T-helper 2 cell treated with Interferon-gamma antibody and Interleukin-4, amounts not matched to agents 100 ng/mL and 5 ng/mL, for 36 hours (primary cell): ENCODE data around the gene HLA-DOA. TPM values are rescaled to one million over a fixed set of nuclear protein-coding genes. Genes with fewer than 3 reads are reported as not detected.

Source experiments
- intact Hi-C: fragments of 100-400 bp; cut with micrococcal nuclease; formaldehyde crosslinking; loops from one replicate; pipeline ENCODE4 v1.15.1; 2023
- total RNA-seq: library from RNA; stranded (reverse); gene quantifications from 2 replicates; pipeline ENCODE4 v1.2.3, GENCODE V29; 2022

HLA-DOA gene
- total RNA-seq, 1 donor from 2014 or later, result 1.7 TPM

DNA sequence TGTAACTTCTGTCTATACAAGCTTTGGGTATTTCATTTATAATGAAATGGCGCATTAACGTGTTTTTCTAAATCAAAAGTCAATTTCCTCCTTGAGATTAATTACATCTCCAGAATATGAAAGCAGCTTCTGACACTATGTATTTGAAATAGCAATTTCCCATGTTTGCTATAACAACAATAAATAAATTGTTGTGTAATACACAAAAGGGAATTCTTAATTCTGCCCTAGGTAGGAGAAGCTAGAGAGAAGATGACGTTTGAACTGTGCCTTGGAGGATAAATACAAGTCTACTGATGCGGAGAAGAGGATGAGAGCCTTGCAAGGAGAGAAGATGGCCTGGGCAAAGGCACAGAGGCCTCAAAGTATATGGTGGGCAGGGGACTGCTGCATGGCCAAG lies 7.6 kb upstream of the HLA-DOA start:
- intact Hi-C loops, result no loop called here

DNA sequence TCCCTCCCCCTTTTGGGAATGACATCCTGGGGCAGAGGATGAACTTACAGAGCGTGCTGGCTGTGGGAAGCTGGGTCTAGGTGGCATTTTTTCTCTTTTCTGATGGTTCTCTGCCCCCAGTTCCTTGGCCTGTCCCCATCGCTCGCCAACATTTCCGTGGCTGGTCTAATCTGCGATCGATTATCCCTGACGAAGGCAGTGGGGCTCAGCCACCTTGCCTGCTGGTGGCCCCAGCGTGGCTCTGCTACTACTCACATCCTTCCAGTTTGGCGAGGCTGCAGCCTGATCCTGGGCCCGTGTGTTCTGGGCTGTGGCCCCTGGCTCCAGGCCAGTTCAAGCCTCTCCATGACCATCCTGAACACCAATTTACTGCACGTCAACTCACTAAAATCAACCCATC lies 6.4 kb upstream of the HLA-DOA start:
- intact Hi-C loops, result no loop called here

DNA sequence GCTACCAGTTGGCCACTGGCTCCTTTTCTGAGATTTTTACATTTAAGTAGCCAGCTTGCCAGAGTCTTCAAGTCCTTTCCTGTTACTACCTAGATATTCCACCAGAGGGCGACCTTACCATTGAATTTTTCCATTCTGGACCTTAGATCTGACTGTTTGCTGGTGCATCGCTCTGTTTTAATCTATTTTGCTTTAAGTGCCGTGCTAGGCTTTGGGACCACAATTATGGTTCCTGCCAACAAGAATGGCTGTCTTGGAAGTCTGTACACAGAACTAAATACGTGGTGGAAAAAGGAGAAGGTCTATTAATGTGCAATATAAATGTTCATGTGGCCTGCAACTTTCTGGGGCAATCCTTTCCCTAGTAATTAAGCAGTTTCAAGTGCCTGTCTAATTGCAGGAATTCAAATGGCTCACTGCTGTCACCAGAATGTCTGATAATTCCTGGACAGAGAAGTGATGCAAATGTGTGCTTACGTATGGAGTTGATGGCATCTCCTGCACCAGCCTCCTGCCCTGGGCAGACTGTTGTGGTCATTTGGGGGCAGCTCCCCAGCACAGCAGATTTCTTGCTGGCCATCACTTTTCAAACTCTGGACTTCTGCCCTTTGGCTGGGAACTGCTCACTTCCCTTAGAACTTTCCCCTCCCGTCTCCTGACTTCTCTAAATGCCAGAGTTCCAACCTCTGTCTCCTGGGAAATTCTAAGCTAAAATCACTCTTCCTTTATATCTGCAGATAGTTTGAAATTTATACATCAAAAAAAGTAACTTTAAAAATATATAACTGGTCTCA lies 5.6 kb upstream of the HLA-DOA start:
- intact Hi-C loops, result loop anchor here (1.0 kb wide), 3 partner anchors 67 to 233 kb away; no protein-coding TSS in a partner anchor

GRCh38 chr6:33013608-33014007 lies 4.2 kb upstream of the HLA-DOA start:
- intact Hi-C loops, result loop anchor here (1.0 kb wide), 3 partner anchors 69 to 235 kb away; no protein-coding TSS in a partner anchor

GRCh38 chr6:33010356-33010755 lies 965 bp upstream of the HLA-DOA start:
- intact Hi-C loops, result no loop called here

GRCh38 chr6:33007831-33008400 lies 1.5 kb downstream of the HLA-DOA start:
- intact Hi-C loops, result no loop called here

DNA sequence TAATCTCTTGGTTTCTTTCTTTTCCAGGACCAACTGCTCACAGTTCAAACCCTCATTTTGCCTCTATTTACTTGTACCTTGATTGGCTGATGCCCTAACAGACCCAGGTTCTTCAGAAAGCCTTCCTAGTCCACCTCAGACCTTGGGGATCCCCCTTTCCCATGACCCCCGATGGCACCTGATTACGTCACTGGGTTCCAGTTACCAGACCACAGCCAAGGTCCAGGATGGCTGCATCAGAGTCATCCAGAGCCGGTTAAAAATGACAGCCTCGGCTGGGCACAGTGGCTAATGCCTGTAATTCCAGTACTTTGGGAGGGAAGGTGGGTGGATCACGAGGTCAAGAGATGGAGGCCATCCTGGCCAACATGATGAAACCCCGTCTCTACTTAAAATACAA lies 4.5 kb downstream of the HLA-DOA start:
- intact Hi-C loops, result no loop called here

GRCh38 chr6:33001685-33002084 lies 7.7 kb downstream of the HLA-DOA start:
- intact Hi-C loops, result no loop called here

DNA sequence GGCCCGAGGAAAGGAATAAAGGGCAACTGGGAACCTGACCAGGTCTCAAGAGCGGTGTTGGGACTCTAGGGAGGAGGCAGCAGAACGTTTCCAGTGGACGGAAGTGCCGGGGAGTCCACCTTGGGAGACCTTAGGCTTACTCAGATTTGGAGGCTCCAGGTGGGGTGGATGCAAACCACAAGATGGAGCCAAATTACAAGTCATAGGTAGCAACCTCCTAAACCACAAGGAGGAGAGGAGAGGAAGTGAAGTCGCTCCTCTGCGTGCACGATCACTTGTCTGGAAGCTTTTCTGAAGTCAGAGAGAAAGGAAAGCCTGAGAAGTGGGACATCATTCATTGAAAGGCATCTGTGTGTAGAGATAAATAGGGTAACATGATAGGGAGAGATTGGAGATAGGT lies 9.3 kb downstream of the HLA-DOA start:
- intact Hi-C loops, result no loop called here

GRCh38 chr6:32995448-32995847 lies 13.9 kb downstream of the HLA-DOA start:
- intact Hi-C loops, result no loop called here

DNA sequence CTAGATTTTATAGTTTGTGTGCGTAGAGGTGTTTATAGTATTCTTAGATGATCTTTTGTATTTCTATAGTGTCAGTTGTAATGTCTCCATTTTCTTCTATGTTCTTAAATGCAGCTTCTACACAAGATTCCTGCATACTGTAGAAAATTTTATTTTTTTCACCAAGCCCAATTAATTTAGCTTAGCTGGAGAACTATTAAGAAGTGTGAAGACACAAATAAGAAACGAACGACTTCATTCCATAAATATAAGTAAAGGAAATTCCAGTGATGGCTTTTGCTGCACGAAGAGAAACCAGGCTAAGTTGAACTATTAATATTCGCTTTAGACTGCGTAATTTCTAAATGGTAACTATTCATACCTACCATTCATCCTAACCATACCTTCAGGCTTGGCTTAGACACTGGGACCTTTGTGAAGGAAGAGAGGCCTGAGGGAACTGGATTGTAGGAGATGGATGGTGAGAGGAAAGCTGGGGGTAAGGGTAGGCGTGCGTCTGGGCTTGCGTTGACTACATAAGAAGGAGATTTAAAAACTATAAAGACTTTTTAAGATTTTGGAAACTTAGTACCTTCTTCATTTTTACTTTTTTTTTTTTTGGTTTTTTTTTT lies 15.9 kb downstream of the HLA-DOA start:
- intact Hi-C loops, result no loop called here

GRCh38 chr6:32991972-32992371 lies 17.4 kb downstream of the HLA-DOA start:
- intact Hi-C loops, result no loop called here

- intact Hi-C loops, result no loop called here
These were observed 20.0 kb downstream of the HLA-DOA start for GRCh38 chr6:32989368-32989767.

DNA sequence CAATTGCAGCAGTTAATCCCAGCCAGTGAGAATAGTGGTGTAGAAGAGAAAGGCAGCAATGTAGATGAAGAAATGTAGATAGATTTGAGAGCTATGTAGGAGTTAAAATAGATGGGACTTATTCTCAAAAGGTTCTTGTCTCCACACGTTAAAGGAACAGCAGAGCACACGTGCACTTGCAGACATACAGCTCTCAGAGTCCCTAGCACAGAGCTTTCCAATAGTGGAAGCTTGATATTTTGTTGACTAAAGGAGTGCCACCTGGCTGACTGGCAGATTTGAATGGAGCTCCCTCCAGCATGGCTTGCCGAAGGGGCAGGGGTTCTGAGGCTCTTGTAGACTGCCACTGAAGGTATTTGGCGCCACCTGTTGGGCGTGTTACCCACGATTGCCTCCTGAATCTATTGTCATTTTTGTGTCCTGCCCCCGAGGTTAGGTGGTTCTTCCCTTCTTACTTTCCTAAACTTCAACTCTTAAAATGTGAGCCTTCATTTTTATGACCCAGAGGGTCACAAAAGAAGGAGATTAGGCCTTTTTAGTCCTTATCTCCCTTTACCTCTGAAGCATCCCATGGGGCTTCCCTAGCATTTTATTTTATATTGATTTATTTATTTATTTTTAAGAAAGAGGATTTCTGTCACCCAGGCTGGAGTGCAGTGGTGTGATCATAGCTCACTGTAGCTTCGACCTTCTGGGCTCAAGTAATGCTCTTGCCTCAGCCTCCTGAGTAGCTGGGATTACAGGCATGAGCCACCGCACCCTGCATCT lies 24.6 kb downstream of the HLA-DOA start:
- intact Hi-C loops, result loop anchor here (1.0 to 2.0 kb wide), 4 partner anchors 33 to 100 kb away; partner anchors contain the start of gene HLA-DMB

GRCh38 chr6:32983964-32984621 lies 25.3 kb downstream of the HLA-DOA start:
- intact Hi-C loops, result loop anchor here (1.0 to 2.0 kb wide), 2 partner anchors 43 to 51 kb away; partner anchors contain the start of gene HLA-DMB

GRCh38 chr6:32983493-32983848 lies 25.9 kb downstream of the HLA-DOA start:
- intact Hi-C loops, result no loop called here

GRCh38 chr6:32982702-32983492 lies 26.5 kb downstream of the HLA-DOA start:
- intact Hi-C loops, result no loop called here

DNA sequence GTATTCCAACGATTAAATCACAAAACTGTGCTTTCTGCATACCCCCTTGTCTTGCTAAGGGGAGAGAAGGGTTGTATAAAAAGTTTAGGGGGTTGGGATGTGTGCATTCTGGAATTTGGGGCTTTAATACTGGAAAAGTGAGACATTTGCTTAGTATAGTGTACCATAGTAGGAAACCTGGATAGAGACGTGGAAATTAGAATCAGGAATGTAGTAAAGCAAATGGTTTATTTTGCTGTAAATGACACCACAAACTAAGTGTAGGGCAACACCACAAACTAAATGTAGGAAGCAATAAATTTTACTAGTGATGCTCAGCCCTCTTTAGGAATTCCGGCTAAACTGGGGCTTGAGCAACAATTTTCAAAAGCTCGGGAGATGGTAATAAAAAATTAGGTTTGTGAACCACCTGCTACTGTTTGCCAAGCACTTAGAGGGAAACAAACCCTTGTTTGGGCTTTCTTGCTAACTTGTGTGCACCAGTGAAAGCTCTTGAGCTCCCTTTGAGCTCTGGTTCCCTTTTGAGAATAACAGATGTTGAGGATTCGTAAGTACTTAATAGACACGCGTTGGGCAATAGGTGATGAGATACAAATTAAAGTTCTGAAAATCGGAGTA lies 27.2 kb downstream of the HLA-DOA start:
- intact Hi-C loops, result no loop called here

- intact Hi-C loops, result no loop called here
These were observed 28.8 kb downstream of the HLA-DOA start for GRCh38 chr6:32980488-32981038.
